DND-41 (cell line): ENCODE results near the gene MECP2.

ENCODE experiments used
- ATAC-seq: fragments of 200-7000 bp; cut with Tn5 transposase; 3 replicates; pipeline ENCODE4 v1.9.1; 2021; ENCODE audit warnings: low read depth; ENCODE audit not compliant: insufficient read depth
- DNase-seq: peaks from one replicate; pipeline ENCODE4 v3.0.0-alpha.2; 2020
- H2AFZ ChIP-seq: 2 replicates; pipeline ENCODE4 v1.6.0; 2012; ENCODE audit warnings: low read depth, low read length
- H3K27ac ChIP-seq: 2 replicates; pipeline ENCODE4 v1.5.1; 2012; ENCODE audit warnings: low read length, inconsistent platforms
- H3K27me3 ChIP-seq: fragments of 200-600 bp; sonication (generic); 2 replicates; pipeline ENCODE4 v1.6.0; 2012; ENCODE audit warnings: low read length, mild to moderate bottlenecking, inconsistent platforms; ENCODE audit not compliant: insufficient read depth, poor library complexity
- H3K36me3 ChIP-seq: 2 replicates; pipeline ENCODE4 v1.5.1; 2012; ENCODE audit warnings: low read length, inconsistent platforms; ENCODE audit not compliant: insufficient read depth
- H3K4me1 ChIP-seq: 2 replicates; pipeline ENCODE4 v1.5.1; 2012; ENCODE audit warnings: mild to moderate bottlenecking, low read length; ENCODE audit not compliant: insufficient read depth
- H3K4me2 ChIP-seq: 2 replicates; pipeline ENCODE4 v1.6.0; 2012; ENCODE audit warnings: mild to moderate bottlenecking, moderate library complexity, low read length, inconsistent platforms; ENCODE audit not compliant: insufficient read depth
- H3K4me3 ChIP-seq, 2 experiments: fragments of 200-600 bp in 1 of 2; shearing (Covaris generic) in 1 of 2; 2 replicates each; pipeline ENCODE4 v1.5.1; 2012 to 2016; ENCODE audit warnings: inconsistent platforms in 2 of 2, low read length in 2 of 2, mild to moderate bottlenecking in 2 of 2, low read depth in 1 of 2, moderate library complexity in 1 of 2
- H3K79me2 ChIP-seq: 2 replicates; pipeline ENCODE4 v1.6.0; 2012; ENCODE audit warnings: low read length, inconsistent platforms; ENCODE audit not compliant: insufficient read depth
- H3K9ac ChIP-seq: 2 replicates; pipeline ENCODE4 v1.6.0; 2012; ENCODE audit warnings: low read depth, mild to moderate bottlenecking, inconsistent platforms, low read length, moderate library complexity
- H3K9me3 ChIP-seq: 2 replicates; pipeline ENCODE4 v1.5.1; 2012; ENCODE audit warnings: low read length, moderate library complexity, mild to moderate bottlenecking, inconsistent platforms; ENCODE audit not compliant: insufficient read depth, severe bottlenecking
- H4K20me1 ChIP-seq: 2 replicates; pipeline ENCODE4 v1.6.0; 2012; ENCODE audit warnings: low read length; ENCODE audit not compliant: insufficient read depth
- CTCF ChIP-seq: IDR thresholded peaks from 2 replicates; pipeline ENCODE4 v1.5.1; 2012; ENCODE audit warnings: borderline replicate concordance, low read length, moderate library complexity, mild to moderate bottlenecking; ENCODE audit not compliant: poor library complexity, severe bottlenecking; ENCODE audit errors: extremely low read depth
- EZH2 ChIP-seq: IDR thresholded peaks from 3 replicates; pipeline ENCODE4 v1.6.1; 2012; ENCODE audit warnings: borderline replicate concordance, low read depth, mild to moderate bottlenecking, moderate library complexity, low read length, inconsistent platforms; ENCODE audit not compliant: severe bottlenecking

Gene MECP2

DNA sequence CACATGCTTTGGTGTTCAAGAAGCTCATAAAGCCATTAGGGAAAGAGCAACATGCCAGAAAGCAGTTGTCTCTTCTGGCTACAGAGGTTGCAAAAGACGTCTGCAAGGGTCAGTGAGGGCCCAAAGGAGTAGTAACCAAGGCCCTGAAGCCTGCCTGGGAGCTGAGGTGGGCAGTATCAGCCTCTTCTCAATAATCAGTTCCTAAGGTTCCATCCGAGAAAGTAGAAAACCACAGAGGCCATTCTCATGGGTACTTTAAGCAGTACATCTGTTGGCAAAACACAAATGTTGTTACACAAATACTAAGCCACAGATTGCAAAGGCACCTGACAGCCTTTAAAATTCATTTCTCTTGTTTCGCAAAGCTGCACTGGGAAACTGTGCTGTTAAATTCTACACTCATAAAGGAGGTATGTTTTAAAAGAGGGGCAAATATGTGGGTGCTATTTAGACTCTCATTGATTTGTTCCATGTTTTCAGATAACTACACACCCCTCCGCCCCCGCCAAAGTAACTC is 37.7 kb downstream of the MECP2 start:
- no peak for ATAC-seq
- no peak overlapping the region for H3K9ac ChIP-seq
- H3K27ac ChIP-seq = no peak overlapping the region
- no peak for DNase-seq
- no peaks in the 10 kb centered on the region for H3K9me3 ChIP-seq
- peaks cover 71% of the 10 kb centered on the region for H4K20me1 ChIP-seq
- no peaks in the 10 kb centered on the region for H3K4me1 ChIP-seq
- H3K4me3 ChIP-seq = no peak overlapping the region
- peaks cover 96% of the 10 kb centered on the region for H3K79me2 ChIP-seq
- no peak for TF ChIP-seq CTCF
- no peak for TF ChIP-seq EZH2
- no peaks in the 10 kb centered on the region for H3K27me3 ChIP-seq
- no peak overlapping the region for H2AFZ ChIP-seq
- H3K4me2 ChIP-seq = no peak overlapping the region
- H3K36me3 ChIP-seq = peaks cover 40% of the 10 kb centered on the region

- Histone ChIP-seq H3K4me2 (no peak overlapping the region), H3K4me1 (no peaks in the 10 kb centered on the region), H3K27me3 (no peaks in the 10 kb centered on the region), H3K36me3 (peaks cover 40% of the 10 kb centered on the region), H3K4me3 (no peak overlapping the region), H4K20me1 (peaks cover 66% of the 10 kb centered on the region), H3K79me2 (peaks cover 94% of the 10 kb centered on the region), H3K9ac (no peak overlapping the region), H3K9me3 (no peaks in the 10 kb centered on the region), H3K27ac (no peak overlapping the region), H2AFZ (no peak overlapping the region)
- no peak for DNase-seq
- TF ChIP-seq CTCF (no peak), EZH2 (no peak)
- ATAC-seq = no peak
Measured at GRCh38 chrX:154059231-154059630, 38.3 kb downstream of the MECP2 start.

DNA sequence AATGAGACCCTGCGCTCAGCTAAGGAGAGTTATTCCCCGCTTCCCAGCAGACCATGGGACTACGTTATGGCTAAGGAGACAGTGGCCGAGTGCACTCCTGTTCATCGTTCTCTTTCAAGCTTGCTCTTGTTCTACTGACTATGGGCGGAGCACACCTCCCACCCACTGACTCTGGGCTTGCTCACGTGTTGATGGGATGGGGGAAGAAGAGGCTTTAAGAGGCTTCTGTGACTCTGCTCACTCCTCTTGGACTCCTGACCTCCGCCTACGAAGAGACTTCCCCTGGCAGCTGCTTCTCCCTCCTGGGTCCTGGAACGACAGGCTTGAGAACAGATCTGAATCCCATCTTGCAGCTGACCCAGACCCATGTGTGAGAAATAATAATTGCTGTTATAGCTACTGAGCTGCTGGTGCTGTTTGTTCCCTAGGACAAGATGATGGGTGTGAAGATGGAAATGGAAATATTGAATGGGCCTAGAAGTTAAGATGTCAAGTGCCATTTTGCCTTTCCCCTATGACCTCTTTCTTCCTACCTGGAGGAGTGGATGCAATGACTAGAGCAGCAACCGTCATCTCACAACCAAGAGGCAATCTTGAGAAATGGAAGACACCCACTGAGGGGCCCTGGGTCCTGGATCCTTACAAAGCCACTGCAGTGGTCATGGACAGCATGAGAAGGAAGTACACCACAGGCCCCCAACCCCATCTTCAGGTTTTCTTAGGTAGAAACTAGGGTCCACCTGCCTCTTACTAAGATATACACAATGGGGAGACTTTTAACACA is 39.1 kb downstream of the MECP2 start:
- no peak for ATAC-seq
- no peak overlapping the region for H3K4me2 ChIP-seq
- H3K36me3 ChIP-seq = peaks cover 42% of the 10 kb centered on the region

More for the DNA sequence above, 39.1 kb downstream of the MECP2 start:
- Histone ChIP-seq H3K27me3 (no peaks in the 10 kb centered on the region), H3K4me3 (no peak overlapping the region), H4K20me1 (peaks cover 58% of the 10 kb centered on the region), H3K79me2 (peaks cover 88% of the 10 kb centered on the region), H3K27ac (no peak overlapping the region), H3K4me1 (no peaks in the 10 kb centered on the region), H2AFZ (no peak overlapping the region), H3K9me3 (no peaks in the 10 kb centered on the region), H3K9ac (no peak overlapping the region)
- TF ChIP-seq CTCF = no peak
- no peak for DNase-seq
